Measurements from ENCODE around the gene MVB12B. TPM values are rescaled to one million over a fixed set of nuclear protein-coding genes. Genes with fewer than 3 reads are reported as not detected.

MVB12B gene
- total RNA-seq, 1 experiment from 2014 or later = 10.9 TPM

- Histone ChIP-seq H3K36me3 (ENCODE audit: control insufficient read depth in 1 of 2, insufficient read depth in 2 of 2, low read length in 2 of 2) (no peaks in the 10 kb centered on the region), H2AFZ (ENCODE audit: low read depth, low read length, poor library complexity, severe bottlenecking) (no peak overlapping the region), H3K27me3 (ENCODE audit: insufficient read depth, low read length) (no peaks in the 10 kb centered on the region), H3K79me2 (ENCODE audit: insufficient read depth, low read length) (no peaks in the 10 kb centered on the region), H3K27ac (ENCODE audit: low read depth, low read length) (no peak overlapping the region), H3K9ac (ENCODE audit: low read length) (no peak overlapping the region), H3K4me3 (replicated peaks in 1 of 2; ENCODE audit: low read depth in 1 of 2, low read length in 2 of 2) (no peak overlapping the region), H3K4me1 (ENCODE audit: control insufficient read depth in 1 of 2, insufficient read depth in 2 of 2, low read length in 2 of 2) (no peaks in the 10 kb centered on the region), H3K4me2 (ENCODE audit: low read length) (no peak overlapping the region), H3K9me2 (ENCODE audit: insufficient read depth) (no peaks in the 10 kb centered on the region), H3K9me3 (ENCODE audit: control insufficient read depth in 1 of 2, insufficient read depth in 1 of 2, low read depth in 1 of 2, low read length in 2 of 2) (0 out of 4 replicates have a peak, but pooled peaks cover 0 to 2% of the 10 kb centered on the region in 2 experiments), H4K20me1 (ENCODE audit: insufficient read depth) (no peaks in the 10 kb centered on the region)
- RAD21 ChIA-PET (ENCODE audit: low non-redundant PET in 1 of 2, low total read pairs in 2 of 2, uncharacterized antibody in 2 of 2, unreplicated experiment in 2 of 2) = no interaction called here
- intact Hi-C loops (cut with micrococcal nuclease) = loop anchor here (5.0 kb wide), 1 partner anchor 78 kb away; no protein-coding TSS in a partner anchor
- ATAC-seq = no peak
- no peak for DNase-seq (ENCODE audit: low read depth, low spot score)
- BruUV-seq (replicated peaks) = no TSS peak
- CTCF ChIA-PET = interaction anchor here (1.4 kb wide), 1 partner anchor 10 kb away, joined by 4 read pairs; no protein-coding TSS in a partner anchor
- TF ChIP-seq POLR2A (IDR thresholded peaks at IDR 0.05; ENCODE audit: borderline replicate concordance, extremely low read depth, insufficient read depth, insufficient read length) (no peak), ELF1 (IDR thresholded peaks at IDR 0.05; ENCODE audit: borderline replicate concordance, low read depth) (no peak), YY1 (IDR thresholded peaks at IDR 0.05; ENCODE audit: extremely low read depth, insufficient replicate concordance, low read depth, low read length) (no peak), RAD21 (IDR thresholded peaks at IDR 0.05; ENCODE audit: low read depth) (no peak), CTCF (IDR thresholded peaks at IDR 0.05 in 2 of 3, conservative IDR thresholded peaks at IDR 0.05 in 1 of 3; ENCODE audit: borderline replicate concordance in 1 of 3, insufficient read depth in 1 of 3, low read depth in 2 of 3, low read length in 2 of 3) (no peak), SRF (IDR thresholded peaks at IDR 0.05; ENCODE audit: low read depth) (no peak), TCF7L2 (IDR thresholded peaks at IDR 0.05; ENCODE audit: borderline replicate concordance, extremely low read depth, insufficient read depth, insufficient read length) (no peak), EGR1 (IDR thresholded peaks at IDR 0.05; ENCODE audit: low read depth) (no peak), MAX (IDR thresholded peaks at IDR 0.05) (no peak), SIN3A (IDR thresholded peaks at IDR 0.05; ENCODE audit: low read depth) (no peak), ATF3 (IDR thresholded peaks at IDR 0.05) (no peak), POLR2AphosphoS5 (IDR thresholded peaks at IDR 0.05; ENCODE audit: low read depth, low read length) (no peak), CBX3 (IDR thresholded peaks at IDR 0.05; ENCODE audit: low read depth) (no peak), SP1 (IDR thresholded peaks at IDR 0.05; ENCODE audit: low read depth) (no peak), CEBPB (IDR thresholded peaks at IDR 0.05; ENCODE audit: low read depth) (no peak), EZH2phosphoT487 (IDR thresholded peaks at IDR 0.05; ENCODE audit: borderline replicate concordance) (no peak), REST (IDR thresholded peaks at IDR 0.05; ENCODE audit: low read depth) (no peak)
- POLR2A ChIA-PET = no interaction called here
These were observed 7.8 kb upstream of the MVB12B start for GRCh38 chr9:126318858-126319257.

All from HCT116 (cell line).